Erythroblast (primary cell): ENCODE results near the gene NRXN3.

ENCODE experiments used
- GATA1 ChIP-seq: IDR thresholded peaks from 2 replicates; pipeline ENCODE4 v1.6.1; 2011; ENCODE audit warnings: low read depth, mild to moderate bottlenecking, control low read depth, low read length, moderate library complexity
- POLR2A ChIP-seq: IDR thresholded peaks from 2 replicates; pipeline ENCODE4 v1.6.1; 2011; ENCODE audit warnings: mild to moderate bottlenecking, low read length

DNA sequence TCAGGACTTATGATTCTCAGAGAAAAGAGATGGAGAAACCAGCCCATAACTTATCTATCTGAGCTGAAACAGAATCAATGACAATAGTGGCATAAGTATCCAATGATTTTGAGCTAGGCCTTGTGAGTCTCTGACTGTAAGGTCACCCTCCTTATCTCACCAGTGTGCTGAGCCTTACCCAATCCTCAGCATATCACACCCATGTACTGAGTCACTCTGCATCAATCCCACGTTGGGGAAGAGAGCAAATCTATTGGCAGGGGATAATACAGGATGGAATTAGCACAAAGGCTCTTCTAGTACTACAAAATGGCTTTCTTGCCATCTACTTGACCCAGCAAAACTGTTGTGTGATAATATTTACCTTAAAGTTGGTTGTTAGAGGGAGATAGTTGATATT lies 997.8 kb downstream of the NRXN3 start:
- TF ChIP-seq POLR2A = no peak
- no peak for TF ChIP-seq GATA1
